ENCODE results near the gene TAMALIN. TPM values are rescaled to one million over a fixed set of nuclear protein-coding genes. Genes with fewer than 3 reads are reported as not detected.

Gene TAMALIN
- total and polyA plus RNA-seq, 3 experiments from 2014 or later: 1.4 to 8.4 (median 7.3) TPM

DNA sequence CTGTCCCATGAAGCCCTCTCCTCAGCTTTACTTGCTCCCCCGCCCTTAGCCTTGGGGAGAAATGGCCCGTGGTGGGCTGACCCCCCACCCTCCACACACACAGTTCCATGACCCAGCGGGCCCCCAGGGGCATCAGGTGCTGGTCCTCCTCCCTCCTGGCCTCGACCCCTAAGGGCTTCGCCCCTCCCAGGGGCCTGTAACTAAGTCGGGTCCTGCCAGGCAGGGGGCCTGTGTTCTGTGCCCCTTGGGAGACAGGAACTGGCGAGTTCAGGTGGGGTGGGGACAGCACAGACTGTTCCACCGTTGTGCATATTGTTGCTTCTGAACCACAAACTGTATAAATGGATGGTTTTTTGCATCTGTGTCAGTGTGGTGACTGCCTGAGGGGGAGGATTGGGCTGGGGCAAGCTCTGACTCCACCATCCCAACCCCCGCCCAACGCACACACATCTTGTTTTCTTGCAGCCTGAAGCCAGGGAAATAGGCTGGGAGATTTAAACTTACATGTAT, 8.8 kb downstream of the TAMALIN start:
- Mint-ChIP-seq H3K9me3 (no peaks in the 10 kb centered on the region), H3K27ac (peak overlapping the region in 2 of 8 donors; percentile 21 to 47), H3K27me3 (no peaks in the 10 kb centered on the region), H3K4me1 (peaks cover under 1 to 4% (median 4%) of the 10 kb centered on the region in 3 donors), H3K36me3 (peaks cover 0 to 29% (median 0%) of the 10 kb centered on the region in 3 donors), H3K4me3 (peak overlapping the region in 1 of 7 donors; percentile 20)
- Histone ChIP-seq H3K4me3 (ENCODE audit: low read length) (no peak overlapping the region), H3K27me3 (ENCODE audit: insufficient read depth, low read length, poor library complexity, severe bottlenecking) (no peaks in the 10 kb centered on the region), H3K9me3 (ENCODE audit: low read length) (no peaks in the 10 kb centered on the region), H3K4me1 (ENCODE audit: insufficient read depth, low read length) (peaks cover 2% of the 10 kb centered on the region), H3K36me3 (ENCODE audit: insufficient read depth, low read length) (peaks cover 5% of the 10 kb centered on the region), H3K27ac (ENCODE audit: low read depth, low read length) (no peak overlapping the region)
- CTCF ChIA-PET: interaction anchor here (1.0 to 12.9 kb wide), 3 partner anchors 8 to 17 kb away, joined by 3 to 488 read pairs (median 10); partner anchors contain the start of gene TAMALIN
- no peak for DNase-seq
- POLR2A ChIA-PET: no interaction called here

DNA sequence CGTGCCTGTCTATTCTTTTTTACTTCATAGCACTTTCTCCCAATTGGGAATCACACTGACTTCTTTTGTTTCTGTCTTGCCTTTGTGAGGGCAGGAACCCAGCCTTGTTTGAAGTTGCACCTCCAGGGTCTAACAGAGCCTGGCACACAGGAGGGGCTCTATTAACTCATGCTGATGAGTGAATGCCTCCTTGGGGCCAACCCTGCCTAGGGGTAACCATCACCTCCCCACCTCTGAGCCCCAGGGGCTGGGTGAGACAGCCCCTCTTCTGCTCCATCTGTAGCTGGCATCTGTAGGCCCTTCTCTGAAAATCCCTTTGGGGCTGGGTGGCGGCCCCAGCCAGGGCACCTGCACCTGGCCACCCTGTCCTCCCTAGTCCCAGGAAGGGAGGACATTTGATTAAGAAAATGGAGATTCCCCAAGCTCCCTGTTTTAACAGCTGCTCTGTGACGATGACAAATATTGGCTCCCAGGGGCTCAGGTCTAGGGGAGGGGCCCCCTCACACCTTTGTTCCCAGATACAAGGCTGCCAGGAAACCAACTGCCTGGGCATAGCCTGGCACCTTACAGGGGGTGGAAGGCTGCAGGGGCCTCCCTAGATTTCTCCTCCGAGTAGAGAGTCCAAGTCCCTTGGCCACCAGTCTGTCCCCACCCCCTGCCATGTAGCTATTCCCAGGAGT, 11.8 kb downstream of the TAMALIN start:
- H3K27me3 Mint-ChIP-seq: no peaks in the 10 kb centered on the region
- H3K36me3 Mint-ChIP-seq: peaks cover 0 to 10% (median 0%) of the 10 kb centered on the region in 3 donors
- H3K4me1 Mint-ChIP-seq: peaks cover 9 to 20% (median 15%) of the 10 kb centered on the region in 3 donors
- H3K27ac Mint-ChIP-seq: peak overlapping the region in 1 of 8 donors; percentile 37
- Histone ChIP-seq H3K9me3 (ENCODE audit: low read length) (no peaks in the 10 kb centered on the region), H3K4me3 (ENCODE audit: low read length) (no peak overlapping the region), H3K27me3 (ENCODE audit: insufficient read depth, low read length, poor library complexity, severe bottlenecking) (no peaks in the 10 kb centered on the region), H3K27ac (ENCODE audit: low read depth, low read length) (no peak overlapping the region), H3K36me3 (ENCODE audit: insufficient read depth, low read length) (no peaks in the 10 kb centered on the region), H3K4me1 (ENCODE audit: insufficient read depth, low read length) (peaks cover 9% of the 10 kb centered on the region)
- H3K4me3 Mint-ChIP-seq: no peak overlapping the region
- no peak for DNase-seq
- ChIA-PET CTCF (interaction anchor here (0.8 to 17.0 kb wide), 4 partner anchors 10 to 852 kb away, joined by 3 to 580 read pairs (median 246); partner anchors contain the start of genes ATG101, SMIM41 and TAMALIN), POLR2A (no interaction called here)
- no peaks in the 10 kb centered on the region for H3K9me3 Mint-ChIP-seq

DNA sequence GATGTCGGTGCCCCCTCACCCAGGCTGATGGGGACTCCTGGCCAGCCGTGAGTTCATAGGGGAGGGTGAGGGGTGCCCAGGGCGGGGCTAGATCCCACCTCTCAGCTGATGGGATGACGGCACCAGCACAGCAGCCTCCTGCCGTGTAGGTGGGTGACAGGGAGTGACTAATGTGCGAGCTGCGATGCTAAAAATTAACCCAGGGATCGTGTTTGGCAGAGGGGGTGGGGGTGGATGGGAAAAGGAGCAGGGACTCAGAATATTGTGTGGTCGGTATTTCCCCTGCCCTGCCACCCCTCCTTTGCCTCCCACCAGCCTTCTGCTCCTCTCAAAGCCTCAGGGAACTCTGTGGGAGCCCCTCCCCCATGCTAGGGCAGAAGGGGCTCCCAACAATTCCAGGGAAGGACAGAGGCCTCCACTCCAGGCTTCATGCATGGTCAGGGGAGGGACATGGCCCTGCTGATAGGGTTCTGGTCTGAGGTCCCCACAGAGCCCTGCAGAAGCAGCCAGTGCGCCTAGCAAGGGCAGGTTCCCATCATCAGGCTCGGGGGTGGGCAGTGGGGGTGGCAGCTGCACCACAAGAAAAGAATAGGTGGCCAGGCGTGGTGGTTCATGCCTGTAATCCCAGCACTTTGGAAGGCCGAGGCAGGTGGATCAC, 12.5 kb downstream of the TAMALIN start:
- Mint-ChIP-seq H3K9me3 (no peaks in the 10 kb centered on the region), H3K4me3 (no peak overlapping the region), H3K27me3 (no peaks in the 10 kb centered on the region), H3K4me1 (peaks cover 14 to 27% (median 21%) of the 10 kb centered on the region in 3 donors), H3K27ac (no peak overlapping the region), H3K36me3 (peaks cover 0 to 3% (median 0%) of the 10 kb centered on the region in 3 donors)
- H3K4me3 ChIP-seq (ENCODE audit: low read length): no peak overlapping the region
- H3K36me3 ChIP-seq (ENCODE audit: insufficient read depth, low read length): no peaks in the 10 kb centered on the region
- no peak for DNase-seq
- POLR2A ChIA-PET: no interaction called here
- H3K4me1 ChIP-seq (ENCODE audit: insufficient read depth, low read length): peaks cover 14% of the 10 kb centered on the region
- no peaks in the 10 kb centered on the region for H3K27me3 ChIP-seq (ENCODE audit: insufficient read depth, low read length, poor library complexity, severe bottlenecking)
- no peaks in the 10 kb centered on the region for H3K9me3 ChIP-seq (ENCODE audit: low read length)
- no peak overlapping the region for H3K27ac ChIP-seq (ENCODE audit: low read depth, low read length)
- CTCF ChIA-PET: interaction anchor here (0.8 to 17.0 kb wide), 6 partner anchors 9 to 851 kb away, joined by 3 to 580 read pairs (median 108); partner anchors contain the start of genes ATG101, SMIM41 and TAMALIN

DNA sequence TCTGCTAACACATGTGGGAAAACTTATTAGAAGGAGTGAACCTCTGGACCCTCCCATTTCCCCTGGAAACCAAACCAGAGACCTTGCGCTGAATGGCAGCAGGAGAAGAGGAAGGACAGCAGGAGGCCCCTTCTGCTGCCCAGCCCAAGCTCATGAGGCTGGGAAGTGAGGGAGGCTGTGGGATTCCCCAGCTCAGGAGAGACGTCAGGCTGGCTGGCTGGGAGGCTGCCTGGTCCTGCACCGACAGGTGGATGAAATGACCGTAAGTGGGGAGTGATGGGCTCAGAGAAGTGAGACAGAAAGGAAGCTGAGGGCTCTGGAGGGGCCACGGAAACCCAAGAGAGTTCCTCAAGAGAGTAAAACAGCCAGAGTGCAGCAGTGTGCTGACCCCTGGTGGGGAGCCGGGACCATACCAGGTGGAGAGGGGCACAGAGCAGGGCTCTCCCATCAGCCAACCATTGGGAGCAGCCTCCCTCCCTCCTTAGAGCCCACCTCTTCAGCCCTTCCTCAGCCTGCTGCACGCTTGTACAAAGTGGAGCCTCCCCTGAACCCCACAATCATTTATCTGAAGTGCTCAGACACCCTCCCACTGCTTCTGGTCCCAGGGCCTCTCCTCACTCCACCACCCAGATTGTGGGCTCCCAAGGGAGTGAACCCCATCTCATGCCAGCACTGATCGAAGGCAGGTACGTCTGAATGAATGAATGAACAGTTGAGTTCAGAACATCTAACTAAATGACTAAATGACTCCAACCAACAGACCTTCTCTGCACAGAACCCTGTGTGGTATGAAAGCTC, 14.0 kb downstream of the TAMALIN start:
- Histone ChIP-seq H3K9me3 (ENCODE audit: low read length) (no peaks in the 10 kb centered on the region), H3K27ac (ENCODE audit: low read depth, low read length) (no peak overlapping the region), H3K36me3 (ENCODE audit: insufficient read depth, low read length) (no peaks in the 10 kb centered on the region), H3K4me1 (ENCODE audit: insufficient read depth, low read length) (peaks cover 27% of the 10 kb centered on the region), H3K27me3 (ENCODE audit: insufficient read depth, low read length, poor library complexity, severe bottlenecking) (no peaks in the 10 kb centered on the region), H3K4me3 (ENCODE audit: low read length) (no peak overlapping the region)
- CTCF ChIA-PET: interaction anchor here (0.8 to 17.0 kb wide), 11 partner anchors 8 to 102 kb away, joined by 3 to 580 read pairs (median 7); partner anchors contain the start of genes ATG101, SMIM41 and TAMALIN
- Mint-ChIP-seq H3K36me3 (peaks cover 0 to 2% (median 0%) of the 10 kb centered on the region in 3 donors), H3K4me1 (peaks cover 28 to 40% (median 34%) of the 10 kb centered on the region in 3 donors), H3K27me3 (no peaks in the 10 kb centered on the region), H3K4me3 (peak overlapping the region in 4 of 7 donors; percentile 3 to 71 (median 24)), H3K27ac (peak overlapping the region in 6 of 8 donors; percentile 12 to 80 (median 54)), H3K9me3 (no peaks in the 10 kb centered on the region)
- peak; percentile 36 to 73 (median 51) for DNase-seq
- POLR2A ChIA-PET: no interaction called here

DNA sequence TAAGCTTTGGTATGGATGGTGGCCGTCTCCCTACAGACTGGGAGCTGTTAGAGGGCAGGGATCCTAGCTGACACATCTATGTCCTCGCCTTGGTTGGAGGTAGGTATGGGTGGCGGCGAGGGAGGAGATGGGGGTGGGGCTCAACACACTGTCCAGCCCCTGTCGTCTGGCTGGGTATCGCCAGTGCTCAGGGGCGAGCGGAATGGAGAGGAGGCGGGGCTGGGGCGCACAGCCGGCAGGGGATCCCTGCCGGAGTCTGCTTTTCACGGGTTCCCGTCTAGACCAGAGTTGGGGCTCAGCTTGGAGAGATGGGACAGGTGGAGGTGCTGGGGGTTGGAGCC, 16.1 kb downstream of the TAMALIN start:
- H3K9me3 Mint-ChIP-seq: no peaks in the 10 kb centered on the region
- no peaks in the 10 kb centered on the region for H3K9me3 ChIP-seq (ENCODE audit: low read length)
- H3K4me1 ChIP-seq (ENCODE audit: insufficient read depth, low read length): peaks cover 33% of the 10 kb centered on the region
- H3K27me3 ChIP-seq (ENCODE audit: insufficient read depth, low read length, poor library complexity, severe bottlenecking): no peaks in the 10 kb centered on the region
- H3K27me3 Mint-ChIP-seq: no peaks in the 10 kb centered on the region
- POLR2A ChIA-PET: interaction anchor here (1.0 to 2.2 kb wide), 3 partner anchors 15 to 30 kb away, joined by 4 to 10 read pairs (median 5); partner anchors contain the start of genes NR4A1 and TAMALIN
- H3K36me3 ChIP-seq (ENCODE audit: insufficient read depth, low read length): no peaks in the 10 kb centered on the region
- H3K27ac ChIP-seq (ENCODE audit: low read depth, low read length): no peak overlapping the region
- peak overlapping the region; percentile 73 to 90 (median 82) for H3K4me3 Mint-ChIP-seq
- CTCF ChIA-PET: interaction anchor here (0.9 to 17.0 kb wide), 17 partner anchors 8 to 130 kb away, joined by 3 to 580 read pairs (median 10); partner anchors contain the start of genes ATG101, NR4A1, SMIM41 and TAMALIN
- peak overlapping the region in 7 of 8 donors; percentile 17 to 86 (median 83) for H3K27ac Mint-ChIP-seq
- DNase-seq: no peak
- peaks cover 31 to 43% (median 41%) of the 10 kb centered on the region in 3 donors for H3K4me1 Mint-ChIP-seq
- peak overlapping the region; percentile 61 for H3K4me3 ChIP-seq (ENCODE audit: low read length)
- H3K36me3 Mint-ChIP-seq: no peaks in the 10 kb centered on the region

DNA sequence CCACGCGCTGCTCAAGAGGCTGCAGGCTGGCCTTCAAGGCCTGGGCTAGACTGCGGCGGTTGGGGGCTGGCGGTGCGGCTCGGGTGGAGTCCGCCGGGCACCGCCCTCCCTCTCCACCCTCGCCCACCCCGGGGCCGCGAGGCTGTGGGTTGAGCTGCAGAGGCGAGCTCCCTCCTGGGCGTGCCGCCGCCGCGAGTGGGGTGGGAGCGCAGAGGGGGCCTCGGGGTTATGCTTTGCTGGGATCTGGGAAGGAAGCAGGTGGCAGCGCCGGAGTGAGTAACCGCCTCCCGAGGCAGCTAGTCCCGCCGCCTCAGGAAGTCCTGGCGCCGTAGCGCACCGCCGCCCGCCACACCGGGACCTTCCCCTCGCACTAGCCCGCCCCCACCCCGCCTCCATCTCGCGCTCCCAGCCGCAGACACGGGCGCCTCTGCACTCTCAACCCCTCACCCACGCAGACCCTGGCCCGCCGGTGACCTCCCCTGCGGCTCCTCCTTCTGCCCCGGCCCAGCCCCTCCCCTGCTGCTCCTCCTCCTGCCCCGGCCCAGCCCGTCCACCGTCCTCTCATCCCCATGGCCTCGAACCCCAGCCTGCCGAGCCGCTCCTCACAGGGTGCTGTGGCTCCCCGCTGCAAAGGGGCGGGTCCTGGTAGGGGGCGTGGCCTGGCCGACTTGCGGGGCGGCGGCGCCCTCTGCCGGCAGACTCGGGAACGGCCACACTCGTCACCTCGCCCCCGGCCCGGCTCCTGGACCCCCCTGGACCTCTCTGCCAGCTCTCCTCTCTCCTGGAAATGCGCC, 16.6 kb downstream of the TAMALIN start:
- no peaks in the 10 kb centered on the region for H3K9me3 ChIP-seq (ENCODE audit: low read length)
- Mint-ChIP-seq H3K4me1 (peaks cover 31 to 43% (median 41%) of the 10 kb centered on the region in 3 donors), H3K9me3 (no peaks in the 10 kb centered on the region), H3K27me3 (no peaks in the 10 kb centered on the region), H3K4me3 (peak overlapping the region; percentile 75 to 90 (median 86)), H3K27ac (peak overlapping the region; percentile 75 to 97 (median 88)), H3K36me3 (no peaks in the 10 kb centered on the region)
- peak overlapping the region; percentile 61 for H3K4me3 ChIP-seq (ENCODE audit: low read length)
- ChIA-PET CTCF (interaction anchor here (0.6 to 17.0 kb wide), 21 partner anchors 8 to 131 kb away, joined by 3 to 580 read pairs (median 4); partner anchors contain the start of genes ATG101, NR4A1, SMIM41 and TAMALIN), POLR2A (interaction anchor here (1.0 to 2.2 kb wide), 3 partner anchors 16 to 30 kb away, joined by 4 to 10 read pairs (median 5); partner anchors contain the start of genes NR4A1 and TAMALIN)
- H3K36me3 ChIP-seq (ENCODE audit: insufficient read depth, low read length): no peaks in the 10 kb centered on the region
- H3K27ac ChIP-seq (ENCODE audit: low read depth, low read length): no peak overlapping the region
- H3K27me3 ChIP-seq (ENCODE audit: insufficient read depth, low read length, poor library complexity, severe bottlenecking): no peaks in the 10 kb centered on the region
- peaks cover 33% of the 10 kb centered on the region for H3K4me1 ChIP-seq (ENCODE audit: insufficient read depth, low read length)
- DNase-seq: peak; percentile 84 to 93 (median 88)

Measured in CD8-positive, alpha-beta memory T cell (primary cell).